ENCODE results near the gene PTMA.

DNA sequence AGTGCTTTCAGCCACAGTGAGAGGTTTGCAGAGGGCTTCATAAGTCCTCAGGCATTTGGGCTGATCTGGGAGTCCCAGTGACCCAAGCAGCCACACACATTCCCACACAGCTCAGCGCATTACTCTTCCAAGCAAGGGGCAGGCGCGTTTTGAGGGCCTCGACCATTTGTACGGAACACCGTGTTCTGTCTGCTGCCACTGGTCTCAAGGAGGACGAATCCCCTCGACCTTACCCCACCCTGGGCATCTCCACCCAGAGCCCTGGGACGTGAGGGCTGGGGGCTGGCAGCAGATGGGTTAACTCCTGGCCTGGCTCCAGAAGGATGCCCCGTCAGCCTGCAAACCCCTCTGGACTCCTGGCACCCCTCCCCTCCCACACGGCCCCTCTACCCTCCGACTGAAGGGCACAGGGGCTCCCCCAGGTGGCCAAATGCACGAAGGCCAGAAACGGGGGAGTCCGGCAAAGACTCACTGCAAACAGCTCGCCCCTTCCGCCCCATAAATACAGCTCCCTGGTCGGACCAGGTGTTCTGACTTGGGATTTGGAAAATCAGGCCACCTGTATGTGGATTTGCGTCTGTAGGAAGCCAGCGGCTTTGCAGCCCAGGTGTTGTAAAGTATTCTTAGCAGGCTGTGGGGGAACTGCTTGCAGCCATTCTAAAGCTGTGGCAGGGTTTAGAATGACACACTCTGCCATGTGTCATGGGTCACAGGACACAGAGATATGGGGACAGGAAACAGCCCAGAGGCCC, 33.6 kb upstream of the PTMA start:
- TF ChIP-seq, protein P1, sequence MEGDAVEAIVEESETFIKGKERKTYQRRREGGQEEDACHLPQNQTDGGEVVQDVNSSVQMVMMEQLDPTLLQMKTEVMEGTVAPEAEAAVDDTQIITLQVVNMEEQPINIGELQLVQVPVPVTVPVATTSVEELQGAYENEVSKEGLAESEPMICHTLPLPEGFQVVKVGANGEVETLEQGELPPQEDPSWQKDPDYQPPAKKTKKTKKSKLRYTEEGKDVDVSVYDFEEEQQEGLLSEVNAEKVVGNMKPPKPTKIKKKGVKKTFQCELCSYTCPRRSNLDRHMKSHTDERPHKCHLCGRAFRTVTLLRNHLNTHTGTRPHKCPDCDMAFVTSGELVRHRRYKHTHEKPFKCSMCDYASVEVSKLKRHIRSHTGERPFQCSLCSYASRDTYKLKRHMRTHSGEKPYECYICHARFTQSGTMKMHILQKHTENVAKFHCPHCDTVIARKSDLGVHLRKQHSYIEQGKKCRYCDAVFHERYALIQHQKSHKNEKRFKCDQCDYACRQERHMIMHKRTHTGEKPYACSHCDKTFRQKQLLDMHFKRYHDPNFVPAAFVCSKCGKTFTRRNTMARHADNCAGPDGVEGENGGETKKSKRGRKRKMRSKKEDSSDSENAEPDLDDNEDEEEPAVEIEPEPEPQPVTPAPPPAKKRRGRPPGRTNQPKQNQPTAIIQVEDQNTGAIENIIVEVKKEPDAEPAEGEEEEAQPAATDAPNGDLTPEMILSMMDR (IDR thresholded peaks at IDR 0.05): peak in 3 of 4 experiments; percentile 83 to 95 (median 89)
- TF ChIP-seq POLR2A (IDR thresholded peaks at IDR 0.05): no peak
- no peak for TF ChIP-seq EP300 (IDR thresholded peaks at IDR 0.05)
- peak; percentile 76 for TF ChIP-seq POLR2AphosphoS5 (IDR thresholded peaks at IDR 0.05)
